GM18951 (cell line): ENCODE data around the gene IGFN1.
"Not testable (repeated sequence)": the region's sequence is repeated elsewhere in the genome, so short reads cannot be mapped to it uniquely, and the experiment has no call there.

Experiments used
- POLR2A ChIP-seq: IDR thresholded peaks from 4 replicates; pipeline ENCODE4 v1.6.1; 2011; ENCODE audit warnings: mild to moderate bottlenecking; ENCODE audit not compliant: insufficient read length, insufficient read depth; ENCODE audit errors: extremely low read depth
- in situ Hi-C: fragments of 300-500 bp; cut with MboI; formaldehyde crosslinking; loops from one replicate; pipeline ENCODE4 v1.12.0; 2022; ENCODE audit warnings: low sequenced_read_pairs, mixed read lengths, inconsistent platforms; ENCODE audit not compliant: unreplicated experiment

IGFN1 gene

GRCh38 chr1:201255479-201256362, 65.1 kb downstream of the IGFN1 start:
- in situ Hi-C loops, result no loop called here
- TF ChIP-seq POLR2A, result no peak

DNA sequence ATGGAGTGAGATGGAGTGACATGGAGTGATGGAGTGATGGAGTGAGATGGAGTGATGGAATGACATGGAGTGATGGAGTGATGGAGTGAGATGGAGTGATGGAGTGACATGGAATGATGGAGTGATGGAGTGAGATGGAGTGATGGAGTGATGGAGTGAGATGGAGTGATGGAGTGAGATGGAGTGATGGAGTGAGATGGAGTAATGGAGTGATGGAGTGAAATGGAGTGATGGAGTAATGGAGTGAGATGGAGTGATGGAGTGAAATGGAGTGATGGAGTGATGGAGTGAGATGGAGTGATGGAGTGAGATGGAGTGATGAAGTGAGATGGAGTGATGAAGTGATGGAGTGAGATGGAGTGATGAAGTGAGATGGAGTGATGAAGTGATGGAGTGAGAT, 67.5 kb downstream of the IGFN1 start:
- in situ Hi-C loops, result not testable (repeated sequence)

GRCh38 chr1:201258763-201259230, 68.2 kb downstream of the IGFN1 start:
- no peak for TF ChIP-seq POLR2A

DNA sequence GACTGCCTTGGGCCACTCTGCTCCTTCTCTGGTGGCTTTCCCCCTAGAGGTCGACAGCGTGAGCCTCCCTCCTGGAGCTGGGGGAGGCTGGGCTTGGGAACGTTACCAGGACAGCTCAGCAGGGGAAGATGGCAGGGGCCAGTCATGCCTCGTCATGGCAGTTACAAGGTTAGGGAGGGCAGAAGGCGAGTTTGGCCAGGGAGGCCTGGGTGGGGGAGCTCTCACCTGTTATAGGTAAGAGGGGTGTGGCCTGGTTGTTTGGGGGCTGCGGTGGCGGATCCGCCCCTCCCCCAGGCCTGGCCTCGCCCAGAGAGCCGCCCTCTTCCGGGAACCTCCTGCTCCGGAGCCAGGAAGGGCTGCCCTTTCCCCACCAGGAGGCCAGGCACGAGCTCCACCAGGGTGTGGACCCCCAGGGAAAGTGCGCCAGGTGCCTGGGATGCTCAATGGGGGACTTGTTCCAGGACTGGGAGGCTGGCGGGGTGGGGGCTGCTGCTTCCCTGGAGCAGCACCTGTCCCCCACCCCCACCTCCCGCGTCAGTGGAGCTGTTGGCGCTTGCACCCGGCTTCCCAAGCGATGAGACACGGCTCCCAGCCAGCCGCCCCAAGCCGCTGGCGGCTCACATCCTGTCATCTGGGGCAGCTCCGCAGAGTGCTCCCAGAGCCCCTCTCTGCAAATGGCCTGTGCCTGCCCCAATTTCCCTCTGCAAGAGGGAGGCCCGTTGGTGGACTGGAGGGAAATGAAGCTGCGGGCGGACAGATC, 69.0 kb downstream of the IGFN1 start:
- TF ChIP-seq POLR2A, result no peak
- in situ Hi-C loops, result no loop called here

More at GRCh38 chr1:201258763-201259230, 68.2 kb downstream of the IGFN1 start:
- in situ Hi-C loops, result no loop called here

DNA sequence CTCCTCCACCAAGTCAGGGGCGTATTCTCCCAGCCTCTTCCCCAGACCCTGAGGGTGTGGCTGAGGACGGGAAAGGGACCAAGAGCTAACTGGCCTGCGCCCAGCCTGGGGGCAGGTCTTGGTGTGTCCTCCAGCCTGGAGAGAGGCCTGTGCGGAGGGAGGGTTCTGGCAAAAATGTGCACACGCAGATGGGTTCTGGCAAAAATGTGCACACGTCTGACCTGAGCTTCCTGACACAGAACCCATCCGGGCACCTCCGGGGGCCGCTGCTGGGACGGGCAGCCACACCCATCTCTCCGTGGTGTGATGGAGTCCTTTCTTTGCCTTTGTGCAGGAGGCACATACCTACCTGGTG, 69.6 kb downstream of the IGFN1 start:
- in situ Hi-C loops, result no loop called here
- TF ChIP-seq POLR2A, result no peak

DNA sequence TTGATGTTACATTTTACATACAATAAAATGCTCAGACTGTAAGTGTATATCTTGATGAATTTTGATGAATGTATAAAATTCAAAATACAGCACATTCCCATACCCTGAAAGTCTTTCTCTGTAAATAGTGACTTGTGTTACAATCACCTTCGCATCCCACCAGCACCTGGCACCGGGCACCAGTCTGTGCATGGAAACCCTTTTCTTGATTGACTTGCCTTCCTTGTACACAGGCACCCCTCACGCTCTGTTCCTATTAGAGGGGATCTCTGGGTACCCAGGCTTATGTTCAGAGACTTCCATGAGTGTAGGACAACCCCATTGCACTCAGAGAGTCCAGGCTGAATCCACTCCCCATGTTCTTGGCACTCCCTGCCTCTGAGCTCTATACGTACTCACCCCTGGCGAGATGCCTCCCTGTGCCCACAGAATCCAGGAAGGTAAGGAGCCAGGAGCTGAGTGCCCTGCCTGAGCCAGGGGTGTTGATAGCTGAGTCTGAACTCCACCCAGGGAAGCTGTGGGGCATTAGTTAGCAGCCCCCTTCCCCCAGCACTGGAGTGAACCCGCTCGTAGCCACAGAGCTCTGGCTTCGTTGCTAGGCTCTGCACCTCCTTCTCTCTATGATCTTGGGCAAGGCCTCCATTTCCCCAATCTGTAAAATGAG, 70.2 kb downstream of the IGFN1 start:
- no peak for TF ChIP-seq POLR2A
- in situ Hi-C loops, result no loop called here

- in situ Hi-C loops, result no loop called here
- no peak for TF ChIP-seq POLR2A
Observed at GRCh38 chr1:201261771-201262547, 71.3 kb downstream of the IGFN1 start.

GRCh38 chr1:201262963-201263608, 72.5 kb downstream of the IGFN1 start:
- in situ Hi-C loops, result no loop called here
- TF ChIP-seq POLR2A, result no peak

DNA sequence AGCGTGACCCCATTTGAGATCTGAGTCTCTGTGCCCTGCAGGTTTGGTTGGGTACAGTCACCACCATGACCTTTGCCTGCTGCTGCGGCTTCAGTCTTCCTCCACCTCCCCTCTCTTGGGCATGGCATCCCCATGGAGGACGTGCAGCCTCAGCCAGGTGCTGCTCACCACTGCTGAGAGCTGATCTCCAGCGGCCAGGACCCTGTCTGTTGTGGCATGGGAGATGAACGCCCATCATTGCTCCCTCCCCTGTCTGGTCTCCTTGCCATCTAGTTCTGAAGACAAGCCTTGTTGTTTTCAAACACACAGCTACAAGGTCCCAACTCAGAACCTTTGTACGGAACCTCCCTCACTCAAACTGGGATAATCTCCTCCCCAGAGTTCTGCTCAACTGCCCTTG, 73.4 kb downstream of the IGFN1 start:
- in situ Hi-C loops, result no loop called here
- no peak for TF ChIP-seq POLR2A

DNA sequence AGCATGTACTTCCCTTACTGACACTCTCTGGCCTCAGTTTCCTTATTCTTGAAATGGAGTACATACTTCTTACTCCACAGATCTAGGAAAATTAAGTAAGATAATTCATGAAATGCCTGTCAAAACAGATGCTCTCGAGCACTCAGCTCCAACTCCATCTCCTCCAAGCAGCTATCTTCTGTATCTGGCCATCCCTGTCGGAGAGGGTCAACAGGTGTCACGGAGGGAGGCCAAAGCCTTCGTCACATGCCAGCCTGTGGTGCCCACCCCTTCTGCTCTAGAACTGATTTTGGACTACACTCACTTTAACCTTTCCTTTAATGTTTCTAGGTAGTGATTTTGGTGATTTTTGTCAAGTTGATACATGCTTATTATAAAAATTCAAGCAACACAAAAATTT, 73.9 kb downstream of the IGFN1 start:
- TF ChIP-seq POLR2A, result no peak
- in situ Hi-C loops, result no loop called here

DNA sequence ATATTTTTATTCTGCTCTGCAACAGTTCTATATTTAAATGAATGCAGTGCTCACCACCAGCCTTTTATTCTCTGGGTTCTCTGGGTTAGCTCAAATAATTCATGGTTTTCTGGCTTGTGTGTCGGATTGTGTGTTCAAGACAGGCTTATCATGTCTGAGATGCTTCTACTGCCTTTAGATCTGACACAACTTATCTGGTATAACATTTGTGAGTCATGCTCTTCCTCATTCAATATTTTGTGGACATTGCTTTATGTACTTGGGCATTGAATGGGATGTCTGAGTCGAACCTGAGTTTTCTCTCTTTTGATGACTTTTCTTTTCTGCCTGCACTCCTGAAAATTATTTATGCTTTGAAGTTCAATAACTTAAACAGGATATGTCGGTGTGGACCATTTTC, 75.1 kb downstream of the IGFN1 start:
- TF ChIP-seq POLR2A, result no peak
- in situ Hi-C loops, result no loop called here

- TF ChIP-seq POLR2A, result no peak
- in situ Hi-C loops, result no loop called here
Observed at GRCh38 chr1:201266276-201266675, 75.7 kb downstream of the IGFN1 start.

- no peak for TF ChIP-seq POLR2A
- in situ Hi-C loops, result no loop called here
Observed at GRCh38 chr1:201266774-201267173, 76.2 kb downstream of the IGFN1 start.
